Liver (tissue), 3 donors: ENCODE data around the gene DNAJA2.

ENCODE experiments used
- EGR1 ChIP-seq, 2 donors: IDR thresholded peaks; 2 replicates each; pipeline ENCODE4 v1.6.1; 2016 to 2018; ENCODE audit warnings: antibody characterized with exemption in 2 of 2, low read depth in 2 of 2
- SP1 ChIP-seq: IDR thresholded peaks from 2 replicates; pipeline ENCODE4 v1.6.1; 2018; ENCODE audit warnings: antibody characterized with exemption, mild to moderate bottlenecking
- TF ChIP-seq, protein P1 (sequence below): IDR thresholded peaks from 2 replicates; pipeline ENCODE4 v1.6.1; 2016; ENCODE audit warnings: antibody characterized with exemption, mild to moderate bottlenecking
- TF ChIP-seq, protein P2 (sequence below): fragments of 150-350 bp; IDR thresholded peaks from 2 replicates; pipeline ENCODE4 v1.5.1; 2017; ENCODE audit warnings: improper control_type of control experiment, low read depth, low read length; ENCODE audit not compliant: missing input control
- TF ChIP-seq, protein P3 (sequence below): IDR thresholded peaks from 2 replicates; pipeline ENCODE4 v1.6.1; 2016; ENCODE audit warnings: antibody characterized with exemption
- donor health status: healthy.
- donor health status: healthy.

DNA sequence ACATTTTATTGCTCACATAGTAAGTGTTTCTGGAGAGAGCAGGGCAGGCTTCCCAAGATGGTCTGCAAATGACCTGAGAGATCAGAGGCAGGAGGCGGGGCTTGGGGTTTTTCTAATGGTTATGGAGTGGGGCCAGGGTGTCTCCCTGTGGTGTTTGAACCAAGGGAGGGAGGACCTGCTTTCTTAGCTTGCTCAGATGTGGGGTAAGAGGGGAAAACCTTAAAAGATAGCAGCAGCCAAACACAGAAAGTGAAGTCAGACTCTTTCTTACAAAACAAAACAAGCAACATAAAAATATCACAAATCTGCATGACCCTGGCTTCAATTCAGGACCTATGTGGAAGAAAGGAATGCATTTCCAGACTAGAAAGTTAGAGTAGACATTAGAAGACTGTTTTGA, 22.9 kb upstream of the DNAJA2 start:
- TF ChIP-seq, protein P1, sequence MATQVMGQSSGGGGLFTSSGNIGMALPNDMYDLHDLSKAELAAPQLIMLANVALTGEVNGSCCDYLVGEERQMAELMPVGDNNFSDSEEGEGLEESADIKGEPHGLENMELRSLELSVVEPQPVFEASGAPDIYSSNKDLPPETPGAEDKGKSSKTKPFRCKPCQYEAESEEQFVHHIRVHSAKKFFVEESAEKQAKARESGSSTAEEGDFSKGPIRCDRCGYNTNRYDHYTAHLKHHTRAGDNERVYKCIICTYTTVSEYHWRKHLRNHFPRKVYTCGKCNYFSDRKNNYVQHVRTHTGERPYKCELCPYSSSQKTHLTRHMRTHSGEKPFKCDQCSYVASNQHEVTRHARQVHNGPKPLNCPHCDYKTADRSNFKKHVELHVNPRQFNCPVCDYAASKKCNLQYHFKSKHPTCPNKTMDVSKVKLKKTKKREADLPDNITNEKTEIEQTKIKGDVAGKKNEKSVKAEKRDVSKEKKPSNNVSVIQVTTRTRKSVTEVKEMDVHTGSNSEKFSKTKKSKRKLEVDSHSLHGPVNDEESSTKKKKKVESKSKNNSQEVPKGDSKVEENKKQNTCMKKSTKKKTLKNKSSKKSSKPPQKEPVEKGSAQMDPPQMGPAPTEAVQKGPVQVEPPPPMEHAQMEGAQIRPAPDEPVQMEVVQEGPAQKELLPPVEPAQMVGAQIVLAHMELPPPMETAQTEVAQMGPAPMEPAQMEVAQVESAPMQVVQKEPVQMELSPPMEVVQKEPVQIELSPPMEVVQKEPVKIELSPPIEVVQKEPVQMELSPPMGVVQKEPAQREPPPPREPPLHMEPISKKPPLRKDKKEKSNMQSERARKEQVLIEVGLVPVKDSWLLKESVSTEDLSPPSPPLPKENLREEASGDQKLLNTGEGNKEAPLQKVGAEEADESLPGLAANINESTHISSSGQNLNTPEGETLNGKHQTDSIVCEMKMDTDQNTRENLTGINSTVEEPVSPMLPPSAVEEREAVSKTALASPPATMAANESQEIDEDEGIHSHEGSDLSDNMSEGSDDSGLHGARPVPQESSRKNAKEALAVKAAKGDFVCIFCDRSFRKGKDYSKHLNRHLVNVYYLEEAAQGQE = no peak
- no peak for TF ChIP-seq EGR1 (IDR thresholded peaks at IDR 0.05; ENCODE audit: low read depth in 2 of 2)
- TF ChIP-seq, protein P2, sequence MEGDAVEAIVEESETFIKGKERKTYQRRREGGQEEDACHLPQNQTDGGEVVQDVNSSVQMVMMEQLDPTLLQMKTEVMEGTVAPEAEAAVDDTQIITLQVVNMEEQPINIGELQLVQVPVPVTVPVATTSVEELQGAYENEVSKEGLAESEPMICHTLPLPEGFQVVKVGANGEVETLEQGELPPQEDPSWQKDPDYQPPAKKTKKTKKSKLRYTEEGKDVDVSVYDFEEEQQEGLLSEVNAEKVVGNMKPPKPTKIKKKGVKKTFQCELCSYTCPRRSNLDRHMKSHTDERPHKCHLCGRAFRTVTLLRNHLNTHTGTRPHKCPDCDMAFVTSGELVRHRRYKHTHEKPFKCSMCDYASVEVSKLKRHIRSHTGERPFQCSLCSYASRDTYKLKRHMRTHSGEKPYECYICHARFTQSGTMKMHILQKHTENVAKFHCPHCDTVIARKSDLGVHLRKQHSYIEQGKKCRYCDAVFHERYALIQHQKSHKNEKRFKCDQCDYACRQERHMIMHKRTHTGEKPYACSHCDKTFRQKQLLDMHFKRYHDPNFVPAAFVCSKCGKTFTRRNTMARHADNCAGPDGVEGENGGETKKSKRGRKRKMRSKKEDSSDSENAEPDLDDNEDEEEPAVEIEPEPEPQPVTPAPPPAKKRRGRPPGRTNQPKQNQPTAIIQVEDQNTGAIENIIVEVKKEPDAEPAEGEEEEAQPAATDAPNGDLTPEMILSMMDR = no peak
- TF ChIP-seq, protein P3, sequence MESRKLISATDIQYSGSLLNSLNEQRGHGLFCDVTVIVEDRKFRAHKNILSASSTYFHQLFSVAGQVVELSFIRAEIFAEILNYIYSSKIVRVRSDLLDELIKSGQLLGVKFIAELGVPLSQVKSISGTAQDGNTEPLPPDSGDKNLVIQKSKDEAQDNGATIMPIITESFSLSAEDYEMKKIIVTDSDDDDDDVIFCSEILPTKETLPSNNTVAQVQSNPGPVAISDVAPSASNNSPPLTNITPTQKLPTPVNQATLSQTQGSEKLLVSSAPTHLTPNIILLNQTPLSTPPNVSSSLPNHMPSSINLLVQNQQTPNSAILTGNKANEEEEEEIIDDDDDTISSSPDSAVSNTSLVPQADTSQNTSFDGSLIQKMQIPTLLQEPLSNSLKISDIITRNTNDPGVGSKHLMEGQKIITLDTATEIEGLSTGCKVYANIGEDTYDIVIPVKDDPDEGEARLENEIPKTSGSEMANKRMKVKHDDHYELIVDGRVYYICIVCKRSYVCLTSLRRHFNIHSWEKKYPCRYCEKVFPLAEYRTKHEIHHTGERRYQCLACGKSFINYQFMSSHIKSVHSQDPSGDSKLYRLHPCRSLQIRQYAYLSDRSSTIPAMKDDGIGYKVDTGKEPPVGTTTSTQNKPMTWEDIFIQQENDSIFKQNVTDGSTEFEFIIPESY = no peak
- TF ChIP-seq SP1 = no peak
